HG03571 (cell line): Measurements from ENCODE around the gene R3HDML.

Experiments
- ATAC-seq: cut with Tn5 transposase; IDR thresholded peaks from one replicate; pipeline ENCODE4 v1.9.1; 2021; ENCODE audit not compliant: unreplicated experiment

The R3HDML gene

GRCh38 chr20:44361021-44361420 lies 24.2 kb downstream of the R3HDML start:
- ATAC-seq, result no peak

- no peak for ATAC-seq
These were observed 25.7 kb downstream of the R3HDML start for GRCh38 chr20:44362466-44362940.

DNA sequence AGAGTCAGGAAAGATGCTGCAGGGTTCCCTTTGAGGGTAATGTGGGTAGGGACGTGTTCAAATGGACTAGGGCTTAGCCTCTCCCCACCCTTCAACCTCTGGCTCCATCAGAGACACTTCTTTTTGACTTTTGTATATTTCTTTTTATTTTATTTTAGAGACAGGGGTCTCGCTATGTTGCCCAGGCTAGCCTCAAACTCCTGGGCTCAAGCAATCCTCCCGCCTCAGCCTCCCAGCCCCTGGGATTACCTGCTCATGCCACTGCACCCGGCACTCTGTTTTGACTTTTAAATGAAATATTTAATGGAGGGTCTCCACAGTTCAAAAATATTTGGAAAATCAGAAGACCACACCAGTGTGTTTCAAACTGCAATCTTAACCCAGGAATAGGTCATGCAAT lies 27.2 kb downstream of the R3HDML start:
- ATAC-seq, result no peak

DNA sequence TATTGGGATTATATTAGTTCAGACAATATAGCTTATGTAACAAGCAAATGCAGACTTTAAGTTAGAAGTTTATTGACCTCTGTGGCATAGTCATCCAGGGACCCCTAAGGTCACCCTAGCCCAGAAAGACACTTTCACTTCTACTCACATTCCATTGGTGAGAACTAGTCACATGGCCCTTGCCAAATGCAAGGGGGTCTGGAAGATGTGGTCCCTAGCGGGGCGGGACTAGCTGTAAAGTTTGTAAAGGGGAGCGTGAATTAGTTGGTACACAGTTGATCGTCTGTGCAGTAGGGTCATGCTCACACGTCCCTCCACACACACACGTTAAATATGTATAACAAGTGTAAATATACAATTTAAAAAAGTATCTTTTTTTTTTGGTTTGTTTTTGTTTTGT lies 27.9 kb downstream of the R3HDML start:
- no peak for ATAC-seq

DNA sequence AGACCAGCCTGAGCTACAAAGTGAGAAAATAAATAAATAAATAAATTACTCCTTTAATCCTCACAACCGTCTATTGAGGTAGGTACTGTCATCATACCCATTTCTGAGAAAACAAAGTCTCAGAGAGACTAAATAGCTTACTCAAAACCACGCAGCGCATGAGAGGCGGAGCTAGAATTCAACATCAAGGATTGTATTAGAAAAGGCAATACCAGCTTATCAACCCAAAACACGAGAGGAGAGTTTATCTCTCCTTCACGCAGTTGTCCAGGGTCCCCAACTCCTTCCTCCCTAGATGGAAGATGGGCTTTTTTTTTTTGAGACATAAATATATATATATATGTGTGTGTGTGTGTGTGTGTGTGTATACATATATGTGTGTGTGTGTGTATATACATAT lies 30.9 kb downstream of the R3HDML start:
- no peak for ATAC-seq

DNA sequence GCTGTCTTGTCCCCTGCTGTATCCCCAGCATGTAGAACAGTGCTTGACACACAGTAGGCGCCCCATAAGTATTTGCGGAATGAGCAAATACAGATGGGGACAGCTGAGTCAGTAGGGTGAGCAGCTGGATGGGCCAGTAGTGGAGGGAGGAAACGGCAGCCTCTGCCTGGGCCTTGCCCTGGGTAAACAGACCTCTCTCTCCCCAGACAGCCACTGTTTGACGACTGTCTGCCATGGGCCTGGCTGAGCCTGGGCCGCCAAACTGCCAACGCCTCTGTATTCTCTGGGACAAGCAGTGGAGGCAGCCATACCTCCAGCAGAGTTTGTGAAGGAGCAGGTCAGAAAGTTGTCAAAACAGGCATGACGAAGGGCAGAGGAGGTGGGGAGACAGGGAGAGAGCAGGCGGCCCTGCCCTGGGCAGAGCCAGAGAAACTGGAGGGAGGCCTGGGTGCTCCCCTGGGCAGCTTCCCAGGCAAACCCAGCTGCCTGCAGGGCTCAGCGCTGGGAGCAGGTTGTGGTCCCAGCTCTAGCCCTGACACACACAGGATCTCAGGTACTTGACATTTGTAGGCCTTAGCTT lies 33.9 kb downstream of the R3HDML start:
- no peak for ATAC-seq

- ATAC-seq, result no peak
These were observed 45.8 kb downstream of the R3HDML start for GRCh38 chr20:44382641-44383040.

GRCh38 chr20:44384423-44385027 lies 47.7 kb downstream of the R3HDML start:
- ATAC-seq, result no peak

DNA sequence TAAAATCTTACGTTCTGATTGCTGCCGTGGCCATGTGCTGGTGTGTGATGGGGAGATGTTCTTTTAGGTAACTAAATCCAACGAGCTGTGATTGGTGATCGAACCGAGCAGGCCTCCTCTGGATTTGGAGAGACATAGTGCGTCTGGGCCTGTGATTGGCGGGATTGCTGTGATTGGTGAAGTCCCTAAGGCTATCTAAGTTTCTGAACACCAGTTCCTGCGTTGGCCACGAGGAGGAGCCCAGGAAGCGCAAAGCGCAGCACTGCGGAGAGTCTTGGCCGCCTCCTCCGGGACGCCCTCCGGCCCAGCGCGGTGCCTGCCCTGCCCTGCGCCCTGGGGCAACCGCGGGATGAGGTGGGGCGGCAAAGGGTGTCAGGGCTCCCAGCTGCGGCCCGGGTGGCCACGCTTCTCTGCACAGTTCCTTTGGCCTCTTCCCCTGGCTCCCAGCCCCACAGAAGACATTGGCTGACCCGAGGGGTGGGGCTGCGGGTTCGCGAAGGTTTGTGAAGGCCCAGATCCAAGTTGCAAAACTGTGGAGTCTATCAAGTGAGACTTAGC lies 51.7 kb downstream of the R3HDML start:
- no peak for ATAC-seq

GRCh38 chr20:44389871-44390270 lies 53.0 kb downstream of the R3HDML start:
- ATAC-seq, result no peak

GRCh38 chr20:44390280-44390679 lies 53.4 kb downstream of the R3HDML start:
- ATAC-seq, result no peak

GRCh38 chr20:44392088-44392775 lies 55.4 kb downstream of the R3HDML start:
- ATAC-seq, result no peak

DNA sequence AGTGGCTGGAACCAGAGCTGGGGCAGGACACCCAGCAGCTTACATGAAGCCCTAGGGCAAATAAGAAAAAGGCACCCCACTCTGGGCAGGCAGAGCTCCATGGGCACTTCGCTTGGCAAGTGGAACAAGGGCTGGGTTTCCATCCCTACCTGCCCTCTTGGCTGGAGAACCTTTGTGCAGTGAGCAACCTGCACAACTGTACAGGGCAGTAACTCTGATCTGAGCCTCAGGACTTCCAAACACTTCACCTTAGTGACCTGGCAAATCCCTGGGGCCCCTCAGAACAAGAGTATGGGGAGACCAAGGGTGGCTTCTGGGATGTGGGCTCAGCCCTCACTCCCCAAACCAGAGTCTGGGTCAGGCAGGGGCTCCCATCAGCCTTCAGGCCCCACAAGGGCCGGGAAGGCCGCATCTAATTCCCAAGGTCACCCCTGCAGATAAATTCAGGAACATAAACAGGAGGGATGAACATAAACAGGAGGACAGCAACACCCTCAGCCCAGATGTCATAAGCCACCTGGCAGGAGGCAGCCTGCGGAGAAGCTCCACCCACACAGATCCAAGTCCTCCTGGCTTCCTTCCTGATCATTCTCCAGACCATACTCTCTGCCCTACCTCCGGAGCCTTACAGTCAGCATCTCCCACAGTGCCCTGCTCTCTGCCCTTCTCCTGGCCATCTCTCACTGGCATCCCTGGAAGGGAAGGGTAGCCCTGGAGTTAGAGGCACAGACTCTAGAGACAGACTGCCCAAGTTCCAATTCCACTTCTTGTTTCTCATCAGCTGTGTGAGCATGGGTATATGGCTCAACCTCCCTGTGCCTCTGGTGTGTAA lies 56.1 kb downstream of the R3HDML start:
- ATAC-seq, result no peak

GRCh38 chr20:44393608-44394451 lies 57.0 kb downstream of the R3HDML start:
- ATAC-seq, result no peak

- ATAC-seq, result no peak
These were observed 57.5 kb downstream of the R3HDML start for GRCh38 chr20:44394452-44394701.

DNA sequence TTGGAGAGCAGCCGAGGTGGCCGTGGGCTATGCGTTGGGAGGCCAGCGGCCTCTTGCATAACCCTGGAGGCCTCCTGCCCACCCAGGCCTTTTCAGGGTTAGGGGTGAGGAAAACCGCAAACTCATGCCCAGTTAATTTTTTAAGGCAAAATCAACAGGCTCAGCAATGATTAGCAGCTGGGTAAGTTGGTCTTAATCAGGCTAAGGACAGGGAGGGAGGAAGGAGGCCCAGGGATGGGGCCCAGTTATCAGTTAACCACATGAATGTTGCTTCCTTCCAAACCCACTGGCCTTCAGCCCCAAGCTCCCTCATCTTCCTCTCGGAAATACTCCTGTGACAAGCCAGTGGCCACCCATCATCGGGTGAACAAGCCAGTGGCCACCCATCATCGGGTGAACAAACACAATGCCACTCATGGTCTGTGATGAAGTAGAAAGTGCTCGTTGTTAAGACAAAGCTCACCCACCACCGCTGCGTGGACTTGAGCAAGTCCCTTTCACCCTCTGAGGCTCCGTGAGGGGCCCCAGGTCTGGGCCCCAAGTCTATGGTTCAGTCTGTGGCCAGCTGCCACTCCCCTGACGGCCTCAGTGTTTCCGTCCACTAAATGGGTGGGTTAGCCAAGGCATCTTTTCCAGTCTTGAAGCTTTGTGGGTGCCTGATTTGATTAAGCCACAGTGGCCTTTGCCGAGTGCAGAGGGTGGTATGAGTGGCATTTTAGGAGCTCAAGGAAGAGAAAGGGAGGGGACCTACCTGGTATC lies 58.0 kb downstream of the R3HDML start:
- ATAC-seq, result no peak

- no peak for ATAC-seq
These were observed 58.9 kb downstream of the R3HDML start for GRCh38 chr20:44395461-44396340.

GRCh38 chr20:44396369-44397130 lies 59.7 kb downstream of the R3HDML start:
- no peak for ATAC-seq
